NCI-H2171 (cell line): ENCODE data around the gene GEMIN4.
A peak's percentile ranks its signal among the peaks of the same experiment; 100 is the strongest.
"Not testable (repeated sequence)": the region's sequence is repeated elsewhere in the genome, so short reads cannot be mapped to it uniquely, and the experiment has no call there.

ENCODE experiments used
- DNase-seq: peaks from one replicate; lab custom pipeline; 2025; lab: John Stamatoyannopoulos, UW

Gene GEMIN4

DNA sequence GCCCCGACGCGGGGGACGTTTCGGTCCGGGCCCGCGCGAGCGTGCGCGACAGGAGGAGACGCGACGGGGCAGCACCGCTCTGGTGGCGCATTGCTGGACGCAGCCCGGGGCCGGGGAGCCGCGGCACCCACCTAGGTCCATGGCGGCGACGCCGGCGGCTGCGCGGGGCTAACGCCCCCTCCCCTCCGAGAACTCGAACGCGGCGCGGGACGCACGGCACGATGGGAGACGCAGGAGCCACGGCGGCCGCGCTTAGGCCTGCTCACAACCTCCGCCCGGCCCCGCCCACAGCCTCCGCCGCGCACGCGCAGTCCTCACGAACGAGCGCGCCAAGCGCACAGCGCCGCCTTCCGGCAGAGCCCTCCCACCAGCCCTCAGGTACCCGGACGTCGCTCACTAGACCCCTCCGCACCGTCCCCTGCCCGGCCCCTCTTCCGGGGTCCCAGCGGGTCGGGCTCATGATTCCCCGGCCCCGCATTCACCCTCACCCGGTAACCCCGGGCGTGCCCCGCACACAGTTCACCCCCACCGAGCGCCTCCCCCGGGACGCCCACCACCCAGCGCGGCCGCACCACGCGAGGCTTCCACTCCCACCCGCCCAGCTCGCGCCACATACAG lies at the start of gene GEMIN4:
Gene GEMIN4 (minus strand): TSS at position 263 of the 618 bp plus-strand sequence. CDS start 122 bp downstream, at position 141.
- peak; percentile 95 for DNase-seq

DNA sequence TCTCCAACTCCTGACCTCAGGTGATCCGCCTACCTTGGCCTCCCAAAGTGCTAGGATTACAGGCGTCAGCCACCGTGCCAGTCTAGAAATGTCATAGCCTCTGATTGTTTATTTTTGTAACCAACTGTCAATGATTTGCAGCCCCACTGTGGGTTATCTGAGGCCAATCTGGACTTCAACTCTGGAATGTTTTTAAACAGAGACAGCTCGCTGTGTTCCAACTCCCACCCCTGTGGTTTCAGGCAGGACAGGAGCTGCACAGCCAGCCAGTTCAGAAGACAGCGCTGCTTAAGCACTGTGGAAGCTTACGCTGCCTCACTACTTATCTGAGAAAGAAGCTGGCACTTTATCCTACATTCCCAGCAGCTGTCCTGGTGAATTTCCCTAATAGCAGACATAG lies 49.6 kb upstream of the GEMIN4 start:
- DNase-seq, result no peak

DNA sequence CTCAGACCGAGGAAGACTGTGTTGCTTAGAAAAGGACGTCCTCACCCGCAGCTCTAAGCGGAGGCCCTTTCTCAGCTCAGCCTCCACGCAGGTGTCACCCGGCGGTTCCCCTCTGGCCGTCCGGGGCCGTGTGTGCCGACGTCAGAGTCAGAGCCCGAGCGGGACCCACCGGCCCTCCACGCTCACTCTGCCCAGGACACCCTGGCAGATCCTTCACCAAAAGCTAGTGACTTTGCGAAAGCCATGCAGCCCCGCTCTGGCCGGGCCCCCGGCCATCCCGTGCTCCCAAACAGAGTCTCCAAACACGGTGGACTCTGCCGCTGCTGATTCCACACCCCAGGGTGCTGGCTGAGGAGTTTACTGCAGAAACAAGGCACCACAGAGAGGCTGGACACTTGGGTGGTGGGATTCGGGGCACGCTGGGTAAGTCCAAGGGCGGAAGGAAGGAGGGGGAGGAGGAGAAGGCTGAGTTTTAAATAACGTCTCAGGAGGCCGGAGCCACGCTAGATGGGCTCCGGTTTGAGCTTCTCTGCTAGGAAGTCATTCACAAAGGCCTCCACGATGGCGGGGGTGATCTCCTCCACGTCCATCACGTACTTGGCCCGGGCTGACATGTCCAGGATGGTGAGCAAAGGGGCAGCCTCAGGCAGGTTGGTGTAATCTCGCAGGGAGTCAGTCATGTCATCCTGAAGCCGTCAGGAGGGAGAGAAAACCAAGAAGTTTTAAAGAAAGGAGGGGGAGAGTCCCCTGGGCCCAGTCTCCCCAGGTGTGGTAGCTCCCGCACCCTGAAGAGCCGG lies 48.6 kb upstream of the GEMIN4 start:
- no peak for DNase-seq

DNA sequence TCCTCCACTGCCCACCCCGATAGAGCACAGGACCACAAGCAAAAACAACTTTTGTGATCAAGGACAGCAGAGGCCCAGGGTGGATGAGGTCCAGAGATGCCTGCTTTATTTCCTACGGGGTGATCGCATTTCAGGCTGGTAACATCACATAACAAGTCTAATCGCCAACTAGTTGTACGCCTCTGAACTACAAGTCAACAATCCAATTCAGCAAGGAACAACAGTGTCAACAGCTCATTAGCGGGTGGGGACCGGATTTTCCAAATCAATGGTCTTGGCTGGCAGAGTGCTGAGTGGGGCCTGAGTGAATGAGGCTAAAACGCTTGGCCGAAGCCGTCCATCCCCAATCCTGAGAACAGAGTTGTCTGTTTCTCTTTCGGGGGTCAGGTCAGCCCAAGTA lies 47.2 kb upstream of the GEMIN4 start:
- no peak for DNase-seq

DNA sequence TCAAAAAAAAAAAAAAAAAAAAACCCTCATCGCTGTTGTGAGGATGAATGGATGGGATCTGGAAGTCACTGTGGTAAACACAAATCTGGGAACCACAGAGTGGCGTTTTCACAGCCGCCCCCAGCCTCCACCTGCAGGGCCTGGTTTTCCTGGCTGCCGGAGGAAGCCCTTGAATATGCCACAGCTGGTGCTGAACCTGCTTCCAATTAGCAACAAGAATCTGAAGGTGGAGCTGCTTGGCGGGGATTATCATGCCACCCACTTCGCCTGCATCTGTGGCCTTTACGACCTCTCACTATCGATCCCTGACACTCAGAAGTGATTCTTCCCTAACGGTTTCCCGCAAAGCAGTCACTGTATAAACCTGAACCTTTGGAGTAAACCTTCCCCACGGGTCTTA lies 46.2 kb upstream of the GEMIN4 start:
- peak; percentile 77 for DNase-seq

DNA sequence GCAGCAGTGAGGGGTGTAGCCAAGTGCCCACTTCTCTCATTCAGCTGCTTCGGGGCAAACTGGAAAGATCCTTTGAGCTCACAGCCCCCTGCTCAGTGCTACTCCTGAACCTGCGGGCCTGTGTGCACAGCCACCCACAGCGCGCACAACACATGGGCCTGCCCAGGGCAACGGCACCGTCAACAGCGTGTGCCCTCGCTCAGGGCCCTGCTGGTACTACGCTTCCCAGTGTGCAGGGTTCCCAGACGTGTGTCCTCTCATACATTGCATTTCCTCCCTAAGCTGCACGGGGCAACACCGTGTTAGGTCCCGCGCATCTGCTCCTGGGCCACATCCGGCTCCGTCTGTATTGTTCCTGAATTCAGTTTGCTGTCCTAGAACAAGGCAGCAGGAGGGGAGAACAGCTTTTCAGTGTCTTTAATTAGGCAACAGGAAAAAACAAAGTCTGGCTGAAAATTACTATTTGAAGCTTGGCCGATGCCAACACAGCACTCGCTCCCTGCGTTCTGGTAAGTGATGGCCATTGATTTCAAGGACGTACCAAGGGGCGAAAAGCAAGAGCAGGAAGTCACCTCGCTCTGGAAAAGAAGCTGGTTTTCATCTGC lies 45.3 kb upstream of the GEMIN4 start:
- no peak for DNase-seq

DNA sequence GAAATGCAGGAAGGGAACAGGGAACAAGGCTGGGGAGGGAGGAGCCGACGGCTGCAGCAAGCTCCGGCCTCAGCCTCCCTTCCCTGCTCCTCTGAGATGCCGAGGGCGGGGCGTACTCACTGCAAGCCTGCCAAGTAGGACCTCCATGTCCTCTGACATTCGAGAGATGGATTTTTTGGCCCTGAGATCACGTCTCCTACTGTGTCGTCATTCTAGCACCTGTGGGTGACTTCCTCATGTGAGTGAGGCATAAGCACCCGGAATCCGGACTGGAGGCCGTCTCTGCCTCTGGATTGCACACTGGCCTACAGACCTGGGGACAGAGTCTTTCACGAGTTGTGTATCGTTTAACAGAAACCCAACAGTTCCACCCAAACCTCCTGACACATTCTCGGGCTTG lies 44.5 kb upstream of the GEMIN4 start:
- no peak for DNase-seq

DNA sequence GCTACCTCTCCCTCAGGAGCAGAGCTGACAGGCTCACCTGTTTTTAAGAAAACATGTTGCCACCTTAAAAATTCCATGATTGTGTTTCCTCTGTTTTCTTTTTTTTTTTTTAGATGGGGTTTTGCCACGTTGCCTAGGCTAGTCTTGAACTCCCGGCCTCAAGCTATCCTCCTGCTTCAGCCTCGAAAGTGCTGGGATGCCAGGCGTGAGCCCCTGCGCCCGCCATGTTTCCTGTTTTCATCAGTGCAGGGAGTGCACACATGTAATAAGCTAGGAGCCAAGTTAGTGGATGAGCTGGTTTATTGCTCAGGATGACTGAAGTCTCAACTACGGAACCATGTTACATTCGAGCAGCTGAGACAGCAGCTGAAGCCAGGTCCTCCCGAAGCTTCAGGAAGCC lies 43.7 kb upstream of the GEMIN4 start:
- no peak for DNase-seq

DNA sequence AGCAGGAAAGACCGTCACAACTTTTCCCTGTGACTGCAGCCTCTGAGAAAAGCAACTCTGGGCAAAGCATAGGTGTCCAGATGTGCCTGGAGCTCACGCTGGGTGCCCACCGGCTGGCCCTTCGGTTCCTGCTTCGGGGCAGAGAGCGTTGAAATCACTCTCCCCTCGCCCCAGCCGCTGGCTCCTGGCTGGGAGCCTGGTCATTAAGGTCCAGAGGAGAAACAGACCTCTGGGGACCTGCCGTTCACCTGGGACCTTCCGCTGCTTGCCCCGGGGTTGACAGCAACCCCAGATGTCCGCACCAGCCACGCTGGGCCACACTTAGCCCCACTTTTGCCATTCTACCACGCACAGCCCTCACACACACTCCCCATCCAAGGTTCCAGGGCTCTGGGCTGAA lies 43.2 kb upstream of the GEMIN4 start:
- DNase-seq, result no peak

DNA sequence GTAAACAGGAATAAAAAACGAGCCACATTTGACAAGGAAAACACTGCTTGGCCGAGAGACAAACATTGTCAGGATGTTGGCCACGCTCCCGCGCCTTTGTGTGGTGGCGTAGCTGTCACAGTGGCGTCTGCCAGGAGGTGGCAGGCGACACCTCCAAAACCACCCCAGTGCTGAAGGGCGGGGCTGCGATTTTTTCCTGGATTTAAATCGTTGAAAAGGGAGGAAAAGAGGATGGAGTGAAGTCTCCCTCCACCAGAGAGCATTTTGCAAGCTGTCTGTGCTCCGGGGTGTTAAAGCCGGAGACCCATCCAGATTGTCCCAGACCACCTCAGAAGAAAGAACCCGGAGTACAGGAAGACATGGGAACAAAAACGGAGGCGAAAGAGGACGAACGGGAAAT lies 42.8 kb upstream of the GEMIN4 start:
- peak; percentile 84 for DNase-seq

DNA sequence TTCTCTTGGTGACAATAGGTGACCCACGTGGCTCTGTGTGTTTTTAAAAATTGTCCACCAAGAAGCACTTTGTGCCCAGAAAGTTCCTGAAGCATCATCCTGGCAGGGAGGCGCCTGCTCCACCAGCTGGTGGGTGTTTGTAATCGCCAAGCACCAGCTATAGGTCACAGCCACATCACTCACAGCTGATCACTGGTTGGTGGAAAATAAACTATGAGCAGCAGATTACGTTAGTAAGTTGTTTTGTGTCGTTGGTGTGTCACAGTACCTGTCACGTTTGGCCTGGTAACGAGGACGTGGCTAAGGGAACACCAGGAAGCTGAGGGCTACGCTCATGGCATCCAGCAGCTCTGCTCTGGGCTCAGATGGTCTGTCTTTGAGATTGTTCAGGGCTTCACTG lies 40.2 kb upstream of the GEMIN4 start:
- DNase-seq, result no peak

DNA sequence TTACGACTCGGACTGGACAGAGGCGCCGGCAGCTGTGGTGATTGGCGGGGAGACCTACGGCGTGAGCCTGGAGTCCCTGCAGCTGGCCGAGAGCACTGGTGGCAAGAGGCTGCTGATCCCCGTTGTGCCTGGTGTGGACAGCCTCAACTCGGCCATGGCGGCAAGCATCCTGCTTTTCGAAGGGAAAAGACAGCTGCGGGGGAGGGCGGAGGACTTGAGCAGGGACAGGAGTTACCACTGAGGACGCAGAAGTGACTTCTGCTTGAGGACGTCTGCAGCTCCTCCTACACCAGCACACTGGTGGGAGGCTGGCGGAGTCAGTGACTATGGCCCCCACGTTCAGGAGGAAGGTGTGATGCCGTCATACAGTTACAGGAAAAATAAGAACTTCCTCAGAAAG lies 39.8 kb upstream of the GEMIN4 start:
- no peak for DNase-seq

DNA sequence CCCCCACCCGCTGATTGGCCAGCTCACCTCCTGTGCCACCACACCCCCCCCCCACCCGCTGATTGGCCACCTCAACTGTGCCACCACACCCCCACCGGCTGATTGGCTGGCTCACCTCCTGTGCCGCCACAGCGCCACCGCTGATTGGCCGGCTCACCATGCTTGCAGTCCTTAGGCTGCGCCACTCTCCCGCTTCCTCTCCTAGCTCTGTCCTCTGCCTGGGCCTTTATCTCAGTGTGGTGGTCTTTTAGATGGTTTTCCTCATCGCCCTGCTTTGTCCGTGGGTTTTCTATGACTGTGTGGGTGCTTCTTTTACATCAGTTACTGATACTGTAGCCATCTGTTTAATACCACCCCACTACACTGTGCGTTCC lies 38.8 kb upstream of the GEMIN4 start:
- DNase-seq, result not testable (repeated sequence)

DNA sequence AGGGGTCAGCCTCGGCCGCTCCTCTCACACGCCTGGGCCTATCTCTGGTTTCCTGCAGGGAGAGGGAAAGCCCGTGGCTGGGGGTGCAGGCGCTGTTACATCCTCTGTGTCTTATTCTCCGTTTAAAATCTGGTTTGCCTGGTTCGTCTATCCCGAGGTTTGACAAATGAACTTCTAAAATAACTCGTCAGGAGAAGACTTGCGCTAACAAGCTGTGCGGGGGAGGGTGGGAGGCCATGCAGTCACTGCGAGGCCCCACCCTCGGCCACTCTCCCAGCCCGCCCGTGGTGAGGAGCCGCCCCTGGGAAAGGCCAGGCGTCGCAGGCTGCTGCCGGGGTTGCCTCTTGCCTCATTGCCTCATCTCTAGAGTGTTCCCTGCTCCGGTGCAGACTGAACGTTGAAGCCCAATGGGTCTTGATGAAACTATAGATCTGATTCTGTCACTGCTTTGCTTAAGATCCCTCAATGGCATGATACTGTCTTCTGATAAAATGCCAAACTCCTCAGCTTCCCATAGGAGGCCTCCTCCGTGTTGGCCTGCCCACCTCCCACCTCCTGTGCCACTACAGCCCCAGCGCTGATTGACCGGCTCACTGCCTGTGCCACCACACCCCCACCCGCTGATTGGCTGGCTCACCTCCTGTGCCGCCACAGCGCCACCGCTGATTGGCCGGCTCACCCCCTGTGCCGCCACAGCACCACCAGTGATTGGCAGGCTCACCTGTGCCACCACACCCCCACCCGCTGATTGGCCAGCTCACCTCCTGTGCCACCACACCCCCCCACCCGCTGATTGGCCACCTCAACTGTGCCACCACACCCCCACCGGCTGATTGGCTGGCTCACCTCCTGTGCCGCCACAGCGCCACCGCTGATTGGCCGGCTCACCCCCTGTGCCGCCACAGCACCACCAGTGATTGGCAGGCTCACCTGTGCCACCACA lies 38.1 kb upstream of the GEMIN4 start:
- DNase-seq, result not testable (repeated sequence)

DNA sequence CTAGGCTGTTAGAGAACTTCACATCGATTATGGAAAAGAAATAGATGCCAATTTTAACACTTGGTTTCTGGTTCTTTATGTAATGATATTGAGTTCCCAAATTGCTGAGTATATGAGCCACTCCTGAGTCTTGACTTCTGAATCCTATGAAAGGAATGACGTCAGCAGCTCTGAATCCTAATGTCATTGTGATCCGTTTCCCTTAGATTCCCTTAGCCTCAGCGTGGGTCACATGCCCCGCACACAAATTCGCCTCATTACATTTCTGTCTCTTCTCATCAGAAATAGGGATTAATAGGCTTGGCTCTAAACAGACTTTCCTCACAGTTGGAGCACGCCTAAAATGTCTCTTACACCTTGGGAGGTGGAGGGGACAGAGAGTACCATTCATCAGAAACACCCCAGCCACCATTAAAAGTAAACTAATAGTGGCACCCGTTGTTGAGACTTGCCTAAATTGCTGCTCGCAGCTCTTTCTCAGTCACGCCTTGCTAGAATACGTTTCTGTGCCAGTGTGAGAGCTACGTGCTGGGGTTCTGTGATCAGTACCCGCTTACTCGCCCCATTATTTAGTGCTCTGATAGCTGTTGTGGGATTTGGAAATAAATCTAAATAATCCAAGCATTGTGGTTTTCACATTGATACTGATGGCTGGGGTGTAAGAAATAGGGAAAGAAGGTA lies 37.2 kb upstream of the GEMIN4 start:
- no peak for DNase-seq

DNA sequence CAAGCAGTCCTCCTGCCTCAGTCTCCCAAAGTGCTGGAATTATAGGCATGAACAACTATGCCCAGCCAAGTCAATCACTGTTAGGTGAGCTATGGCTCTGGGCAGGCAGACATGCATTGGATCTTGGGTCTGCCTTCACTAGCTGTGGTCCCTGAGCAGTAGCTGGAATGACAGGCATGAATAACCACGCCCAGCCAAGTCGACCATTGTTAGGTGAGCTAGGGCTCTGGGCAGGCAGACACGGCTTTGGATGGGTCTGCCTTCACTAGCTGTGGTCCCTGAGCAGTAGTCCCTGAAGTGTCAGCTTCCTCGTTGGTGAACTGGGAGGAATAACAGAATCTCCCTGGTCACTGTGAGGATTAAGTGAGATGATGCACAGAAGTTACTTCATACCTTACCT lies 36.5 kb upstream of the GEMIN4 start:
- no peak for DNase-seq

DNA sequence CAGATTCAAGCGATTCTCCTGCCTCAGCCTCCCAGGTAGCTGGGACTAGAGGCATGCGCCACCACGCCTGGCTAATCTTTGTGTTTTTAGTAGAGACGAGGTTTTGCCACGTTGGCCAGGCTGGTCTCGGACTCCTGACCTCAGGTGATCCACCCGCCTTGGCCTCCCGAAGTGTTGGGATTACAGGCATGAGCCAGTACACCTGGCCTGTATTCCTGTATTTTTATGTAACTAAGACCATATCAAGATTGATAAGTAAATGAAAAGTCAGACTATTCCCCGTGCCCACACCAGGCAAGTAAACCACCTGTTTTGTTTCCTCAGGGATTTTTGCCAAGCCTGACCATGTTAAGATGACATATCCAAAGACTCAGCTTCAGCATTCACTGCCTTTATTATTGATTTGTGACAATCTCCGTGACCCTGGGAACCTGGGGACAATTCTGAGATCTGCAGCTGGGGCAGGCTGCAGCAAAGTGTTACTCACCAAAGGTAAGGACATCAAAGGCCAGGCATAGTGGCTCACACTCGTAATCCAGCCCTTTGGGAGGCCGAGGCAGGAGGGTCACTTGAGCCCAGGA lies 35.7 kb upstream of the GEMIN4 start:
- no peak for DNase-seq

DNA sequence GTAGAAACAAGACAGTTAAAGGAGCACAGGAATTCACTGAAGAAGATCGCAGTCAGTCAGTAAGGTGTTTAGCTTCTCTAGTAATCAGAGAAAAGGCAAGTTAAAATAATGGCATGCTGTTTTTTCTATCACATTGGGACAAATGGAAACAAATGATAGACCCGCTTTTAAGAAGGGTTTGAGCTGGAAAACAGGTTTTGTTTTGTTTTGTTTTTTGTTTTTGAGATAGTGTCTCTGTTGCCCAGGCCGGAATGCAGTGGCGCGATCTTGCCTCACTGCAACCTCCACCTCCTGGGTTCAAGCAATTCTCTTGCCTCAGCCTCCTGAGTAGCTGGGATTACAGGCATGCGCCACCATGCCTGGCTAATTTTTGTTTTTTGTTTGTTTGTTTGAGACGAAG lies 33.8 kb upstream of the GEMIN4 start:
- not testable (repeated sequence) for DNase-seq

DNA sequence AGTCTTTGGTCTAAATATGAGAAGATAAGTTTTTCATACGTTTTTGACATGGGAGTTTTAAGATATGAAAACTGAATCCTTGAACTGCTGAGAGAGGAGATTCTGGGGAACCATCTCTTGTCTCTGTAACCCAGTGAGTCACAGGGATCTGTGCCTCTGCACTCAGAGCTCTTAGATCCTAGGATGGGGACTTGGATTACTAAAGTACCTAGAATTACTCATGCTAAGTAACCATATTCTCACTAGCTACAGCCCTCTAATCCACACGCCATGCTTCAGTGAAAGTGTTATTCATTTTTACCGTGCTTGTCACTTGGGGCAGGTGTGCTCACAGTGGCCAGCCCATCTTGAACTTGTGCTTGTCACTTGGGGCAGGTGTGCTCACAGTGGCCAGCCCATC lies 32.1 kb upstream of the GEMIN4 start:
- DNase-seq, result no peak

DNA sequence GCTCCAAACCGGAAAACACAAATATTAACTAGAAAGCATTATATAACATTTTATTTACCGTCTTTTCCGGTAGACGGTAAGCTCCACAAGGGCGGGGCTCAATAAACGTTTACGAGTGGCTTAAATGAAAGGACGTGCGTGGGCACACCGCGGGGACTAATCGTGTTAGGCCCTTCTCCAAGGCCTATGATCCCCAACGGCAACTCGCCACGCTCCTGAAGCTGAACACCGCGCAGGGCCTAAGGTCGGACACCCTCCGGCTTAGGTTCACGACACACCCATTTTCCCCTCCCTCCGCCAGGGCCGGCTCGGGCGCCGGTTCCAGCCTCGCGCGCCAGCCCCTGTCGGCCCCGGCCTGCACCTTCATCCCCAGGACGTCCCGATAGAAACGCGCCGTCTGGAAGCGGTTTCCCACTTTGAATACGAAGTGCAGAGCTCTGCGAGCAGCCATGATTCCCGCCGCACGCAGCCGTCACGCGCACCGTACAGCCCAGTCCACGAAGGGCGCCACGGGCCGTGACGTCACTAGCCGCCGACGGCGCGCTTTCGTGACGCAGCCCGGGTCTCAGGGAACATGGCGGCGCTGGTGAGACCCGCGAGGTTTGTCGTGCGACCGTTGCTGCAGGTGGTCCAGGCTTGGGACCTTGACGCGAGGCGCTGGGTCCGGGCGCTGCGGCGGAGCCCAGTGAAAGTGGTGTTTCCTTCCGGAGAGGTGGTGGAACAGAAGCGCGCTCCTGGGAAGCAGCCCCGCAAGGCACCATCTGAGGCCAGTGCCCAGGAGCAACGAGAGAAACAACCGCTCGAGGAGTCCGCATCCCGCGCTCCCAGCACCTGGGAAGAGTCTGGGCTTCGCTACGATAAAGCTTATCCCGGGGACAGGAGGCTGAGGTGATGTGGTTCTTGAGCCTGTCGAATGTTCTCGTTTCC lies 30.0 kb upstream of the GEMIN4 start, which contains the start of the genes GLOD4 and MRM3:
Gene GLOD4 (minus strand): TSS at position 476 of the 927 bp plus-strand sequence. CDS start 25 bp downstream, at position 451.
Gene MRM3 (plus strand): TSS at position 549 of the 927 bp plus-strand sequence. CDS start 26 bp downstream, at position 575.
- DNase-seq, result peak; percentile 82
